Thymus (tissue), 11 donors: Measurements from ENCODE around the gene SLC25A28. TPM values are rescaled to one million over a fixed set of nuclear protein-coding genes. Genes with fewer than 3 reads are reported as not detected.
A peak's percentile ranks its signal among the peaks of the same experiment; 100 is the strongest.

ENCODE experiments used
- DNase-seq, 9 donors: peaks; one replicate each; pipeline ENCODE4 v3.0.0-alpha.2; 2013; ENCODE audit warnings: low spot score in 9 of 9, low read depth in 6 of 9, missing footprints in 1 of 9
- H3K27ac ChIP-seq, 2 donors: one replicate each; pipeline ENCODE4 v1.5.1; 2013; ENCODE audit warnings: control low read depth in 1 of 2, low read depth in 1 of 2, low read length in 1 of 2, mild to moderate bottlenecking in 1 of 2, moderate library complexity in 1 of 2
- H3K27me3 ChIP-seq, 2 donors: one replicate each; pipeline ENCODE4 v1.5.1; 2013; ENCODE audit warnings: low read length in 1 of 2; ENCODE audit not compliant: control insufficient read depth in 2 of 2, insufficient read depth in 1 of 2
- H3K36me3 ChIP-seq, 2 donors: one replicate each; pipeline ENCODE4 v1.5.1; 2013; ENCODE audit warnings: low read length in 1 of 2, mild to moderate bottlenecking in 1 of 2, moderate library complexity in 1 of 2; ENCODE audit not compliant: control insufficient read depth in 2 of 2, insufficient read depth in 2 of 2
- H3K4me1 ChIP-seq, 2 donors: one replicate each; pipeline ENCODE4 v1.5.1; 2013; ENCODE audit warnings: low read length in 2 of 2; ENCODE audit not compliant: control insufficient read depth in 2 of 2, insufficient read depth in 2 of 2
- H3K4me3 ChIP-seq, 2 donors: one replicate each; pipeline ENCODE4 v1.5.1; 2013; ENCODE audit warnings: low read length in 2 of 2, control low read depth in 1 of 2, mild to moderate bottlenecking in 1 of 2
- H3K9me3 ChIP-seq, 2 donors: one replicate each; pipeline ENCODE4 v1.5.1; 2013; ENCODE audit warnings: low read length in 1 of 2, mild to moderate bottlenecking in 1 of 2; ENCODE audit not compliant: control insufficient read depth in 2 of 2, insufficient read depth in 1 of 2
- WGBS: extraction: QIAGEN DNeasy Blood & Tissue Kit; methylation state at CpG from one replicate; pipeline ENCODE4 v1.1.7; 2013; 5-methylcytosine and 5-hydroxymethylcytosine counted together
- polyA plus RNA-seq: library from polyadenylated mRNA; stranded (reverse); fragments of 200-250 nt; gene quantifications from one replicate; pipeline ENCODE4 v1.2.3, GENCODE V29; 2013
- total RNA-seq: library from RNA; stranded (reverse); fragments of 120-200 nt; gene quantifications from one replicate; pipeline ENCODE4 v1.2.4, GENCODE V29; 2013
- donor health status: healthy.

Gene SLC25A28
- total and polyA plus RNA-seq, 2 donors = 18.8 to 173 TPM

DNA sequence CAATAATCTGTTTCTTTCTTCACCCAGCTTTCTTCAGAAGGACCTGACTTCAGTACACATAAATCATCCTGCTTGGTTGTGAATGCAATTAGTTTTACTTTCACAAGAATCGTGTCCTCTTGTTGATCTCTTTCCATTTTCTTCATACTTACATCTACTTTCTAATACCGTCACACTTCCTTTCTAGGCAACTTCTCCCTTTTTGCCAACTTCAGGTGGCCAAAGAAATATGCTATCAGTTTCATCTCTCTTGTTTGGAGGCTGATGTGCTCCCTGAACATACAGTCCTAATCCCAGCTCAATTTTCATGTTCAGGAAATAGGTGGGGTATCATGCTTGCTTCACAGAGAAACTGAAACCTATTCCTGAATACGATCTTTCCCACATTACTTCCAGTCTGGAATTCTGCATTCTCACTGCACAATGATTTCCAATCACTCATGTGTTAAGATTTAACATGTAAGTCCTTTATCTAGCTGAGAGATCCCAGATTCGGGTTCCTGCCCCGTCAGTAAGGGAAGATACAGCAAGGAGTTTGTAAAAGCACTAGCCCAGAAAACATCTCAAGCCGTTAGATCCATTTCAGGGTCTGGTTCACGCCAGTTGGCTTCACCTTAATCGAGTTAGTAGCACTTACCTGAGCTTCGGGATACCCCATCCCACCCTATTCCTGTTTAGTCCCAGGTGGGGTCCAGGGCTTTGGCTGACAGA, 994 bp downstream of the SLC25A28 start:
- Histone ChIP-seq H3K27ac (peak overlapping the region; percentile 58 to 79), H3K36me3 (no peaks in the 10 kb centered on the region), H3K4me3 (peak overlapping the region; percentile 69 to 90), H3K9me3 (no peaks in the 10 kb centered on the region), H3K27me3 (peaks cover 0 to 7% of the 10 kb centered on the region in 2 donors), H3K4me1 (peaks cover 8 to 15% of the 10 kb centered on the region in 2 donors)
- peak in 4 of 9 donors; percentile 7 to 45 (median 10) for DNase-seq
- 2% methylated on average over 9 of the region's 9 CpGs for WGBS

- peaks cover 0 to 7% of the 10 kb centered on the region in 2 donors for H3K27me3 ChIP-seq
- H3K4me1 ChIP-seq = peaks cover 8 to 15% of the 10 kb centered on the region in 2 donors
- no peak for DNase-seq
- H3K27ac ChIP-seq = no peak overlapping the region
- WGBS = 58% methylated on average over 2 of the region's 2 CpGs
- H3K4me3 ChIP-seq = no peak overlapping the region
- no peaks in the 10 kb centered on the region for H3K9me3 ChIP-seq
- peaks cover 4 to 7% of the 10 kb centered on the region in 2 donors for H3K36me3 ChIP-seq
These were observed 2.5 kb downstream of the SLC25A28 start for GRCh38 chr10:99617696-99618095.

- Histone ChIP-seq H3K27me3 (no peaks in the 10 kb centered on the region), H3K4me1 (peaks cover 2 to 9% of the 10 kb centered on the region in 2 donors), H3K9me3 (no peaks in the 10 kb centered on the region), H3K36me3 (peaks cover 13 to 23% of the 10 kb centered on the region in 2 donors), H3K27ac (no peak overlapping the region), H3K4me3 (no peak overlapping the region)
- DNase-seq = no peak
- WGBS = 72% methylated on average over 4 of the region's 4 CpGs
These were observed 4.8 kb downstream of the SLC25A28 start for GRCh38 chr10:99615426-99615825.

DNA sequence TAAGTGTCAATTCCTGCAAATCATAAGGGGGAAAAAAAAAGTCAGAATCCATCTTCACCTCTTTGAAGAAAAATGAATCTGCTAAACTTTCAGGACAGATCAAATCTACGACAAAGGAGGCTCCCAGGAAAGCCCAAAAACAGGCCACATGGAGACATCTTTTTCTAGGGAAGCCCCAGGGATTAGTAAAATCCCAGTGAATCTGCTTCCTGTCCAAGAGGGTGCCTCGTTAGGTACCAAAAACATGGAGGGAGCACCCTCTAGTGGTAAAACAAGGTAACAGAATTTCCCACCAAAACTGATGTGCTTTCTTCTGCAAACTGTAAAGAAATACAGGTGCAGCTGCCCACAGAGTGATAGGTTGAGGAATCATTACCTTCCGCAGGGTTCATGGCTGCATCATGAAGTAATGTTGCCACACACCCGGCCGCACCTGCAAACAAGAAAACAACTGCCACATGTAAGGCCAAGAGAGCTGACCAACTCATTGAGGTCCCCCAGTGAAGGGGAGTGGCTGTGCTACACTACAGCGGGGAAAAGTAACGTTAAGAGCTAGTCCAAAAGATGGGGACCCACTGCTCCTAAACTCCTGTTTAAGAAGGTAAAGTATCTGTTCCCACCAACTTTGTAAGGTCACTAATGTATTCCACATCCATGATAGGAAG, 7.9 kb downstream of the SLC25A28 start:
- DNase-seq = peak in 6 of 9 donors; percentile 29 to 77 (median 56)
- Histone ChIP-seq H3K27me3 (no peaks in the 10 kb centered on the region), H3K36me3 (peaks cover 18 to 27% of the 10 kb centered on the region in 2 donors), H3K4me3 (no peak overlapping the region), H3K9me3 (no peaks in the 10 kb centered on the region), H3K27ac (no peak overlapping the region), H3K4me1 (peaks cover 0 to 2% of the 10 kb centered on the region in 2 donors)
- WGBS = 51% methylated on average over 7 of the region's 7 CpGs

GRCh38 chr10:99611326-99611725, 8.9 kb downstream of the SLC25A28 start:
- no peak overlapping the region for H3K4me3 ChIP-seq
- peaks cover 0 to 2% of the 10 kb centered on the region in 2 donors for H3K4me1 ChIP-seq
- WGBS = 81% methylated on average over 4 of the region's 4 CpGs
- H3K27me3 ChIP-seq = no peaks in the 10 kb centered on the region
- no peak for DNase-seq
- H3K27ac ChIP-seq = no peak overlapping the region
- H3K9me3 ChIP-seq = no peaks in the 10 kb centered on the region
- H3K36me3 ChIP-seq = peaks cover 18 to 27% of the 10 kb centered on the region in 2 donors

DNA sequence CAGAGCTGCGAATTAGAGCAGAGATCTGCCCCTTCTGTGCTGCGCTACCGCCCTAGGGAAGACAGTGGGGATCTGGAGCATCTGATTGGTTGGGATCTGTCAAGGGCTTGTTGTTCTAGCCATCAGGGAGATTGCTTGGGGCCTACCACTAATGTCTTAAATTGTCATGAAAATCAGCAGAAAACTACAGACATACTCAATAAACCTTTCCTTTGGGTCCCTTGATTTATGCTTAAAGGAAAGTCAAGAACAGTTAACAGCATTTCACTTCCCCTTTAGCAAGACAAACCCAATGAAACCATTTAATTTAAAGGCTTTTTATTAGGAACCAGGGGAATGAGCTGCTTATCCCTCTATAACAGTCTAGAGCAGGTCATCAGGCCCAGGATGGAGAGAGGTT, 10.0 kb downstream of the SLC25A28 start:
- Histone ChIP-seq H3K27ac (no peak overlapping the region), H3K4me1 (peaks cover 0 to 2% of the 10 kb centered on the region in 2 donors), H3K4me3 (no peak overlapping the region), H3K9me3 (no peaks in the 10 kb centered on the region), H3K27me3 (no peaks in the 10 kb centered on the region), H3K36me3 (peaks cover 18 to 27% of the 10 kb centered on the region in 2 donors)
- 93% methylated on average over 3 of the region's 3 CpGs for WGBS
- no peak for DNase-seq

DNA sequence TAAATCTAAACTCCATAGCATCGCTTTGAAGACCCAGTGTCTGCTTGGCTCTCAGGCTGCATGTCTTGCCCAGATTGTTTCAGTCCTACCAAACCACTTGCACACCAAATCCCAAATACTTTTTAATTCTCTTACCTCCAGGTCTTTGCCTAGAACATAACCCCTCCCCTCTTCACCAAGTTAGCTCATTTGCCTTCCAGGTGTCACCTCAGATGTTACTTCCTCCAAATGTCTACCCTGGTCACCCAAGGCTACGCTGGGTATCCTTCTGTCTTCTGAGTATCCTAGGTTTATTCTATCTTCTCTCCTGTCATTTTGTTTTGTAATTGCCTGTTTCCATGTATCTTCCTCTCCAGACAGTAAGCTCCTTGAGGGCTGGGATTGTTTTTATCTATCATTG, 11.1 kb downstream of the SLC25A28 start:
- Histone ChIP-seq H3K4me1 (peaks cover 0 to 2% of the 10 kb centered on the region in 2 donors), H3K27ac (no peak overlapping the region), H3K9me3 (no peaks in the 10 kb centered on the region), H3K27me3 (no peaks in the 10 kb centered on the region), H3K4me3 (no peak overlapping the region), H3K36me3 (peaks cover 18 to 27% of the 10 kb centered on the region in 2 donors)
- 97% methylated on average over 2 of the region's 2 CpGs for WGBS
- DNase-seq = no peak

DNA sequence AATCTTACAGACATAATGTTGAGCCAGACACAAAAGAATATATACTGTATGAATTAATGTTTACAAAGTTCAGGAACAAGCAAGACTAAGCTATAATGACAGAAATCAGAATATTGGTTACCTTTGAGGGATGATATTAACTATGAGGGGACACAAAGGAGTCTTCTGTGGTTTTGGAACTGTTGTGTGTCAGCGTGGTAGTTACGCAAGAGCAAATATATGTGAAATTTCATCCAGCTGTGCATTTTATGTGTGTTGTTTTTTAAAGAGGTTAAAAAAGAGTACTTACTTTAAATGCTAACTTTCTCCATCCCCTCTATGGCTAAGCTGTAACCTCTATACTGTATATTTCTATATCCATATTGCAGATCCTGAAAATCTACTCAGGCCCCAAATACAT, 14.9 kb downstream of the SLC25A28 start:
- DNase-seq = no peak
- H3K27ac ChIP-seq = no peak overlapping the region
- WGBS = 92% methylated on average over 2 of the region's 2 CpGs
- no peak overlapping the region for H3K4me3 ChIP-seq
- no peaks in the 10 kb centered on the region for H3K4me1 ChIP-seq
- H3K36me3 ChIP-seq = peaks cover 3 to 4% of the 10 kb centered on the region in 2 donors
- no peaks in the 10 kb centered on the region for H3K9me3 ChIP-seq
- H3K27me3 ChIP-seq = no peaks in the 10 kb centered on the region

- no peaks in the 10 kb centered on the region for H3K9me3 ChIP-seq
- no peaks in the 10 kb centered on the region for H3K27me3 ChIP-seq
- no peaks in the 10 kb centered on the region for H3K36me3 ChIP-seq
- 95% methylated on average over 1 of the region's 1 CpG for WGBS
- DNase-seq = no peak
- H3K4me3 ChIP-seq = no peak overlapping the region
- no peak overlapping the region for H3K27ac ChIP-seq
- H3K4me1 ChIP-seq = no peaks in the 10 kb centered on the region
These were observed 15.4 kb downstream of the SLC25A28 start for GRCh38 chr10:99604862-99605261.
